SK-N-SH (cell line): ENCODE results near the gene ARAP3.

Experiments
- CHD2 ChIP-seq: fragments of 150-350 bp; IDR thresholded peaks from 2 replicates; pipeline ENCODE4 v1.6.1; 2018; ENCODE audit warnings: low read length; ENCODE audit not compliant: partially characterized antibody
- CTCF ChIP-seq: fragments of 200-600 bp; sonication (generic); IDR thresholded peaks from 2 replicates; pipeline ENCODE4 v1.6.1; 2017; ENCODE audit warnings: antibody characterized with exemption, mild to moderate bottlenecking, moderate library complexity
- NFIC ChIP-seq: IDR thresholded peaks from 2 replicates; pipeline ENCODE4 v1.4.0; 2012; ENCODE audit warnings: borderline replicate concordance
- RCOR1 ChIP-seq: fragments of 150-350 bp; IDR thresholded peaks from 2 replicates; pipeline ENCODE4 v1.6.1; 2017; ENCODE audit warnings: antibody characterized with exemption, low read length
- USF2 ChIP-seq: fragments of 150-350 bp; IDR thresholded peaks from 2 replicates; pipeline ENCODE4 v1.6.1; 2017; ENCODE audit warnings: antibody characterized with exemption, low read length, low read depth, borderline replicate concordance
- YY1 ChIP-seq: IDR thresholded peaks from 2 replicates; pipeline ENCODE4 v1.4.0; 2012; ENCODE audit warnings: low read depth, mild to moderate bottlenecking
- ZBTB33 ChIP-seq: IDR thresholded peaks from 2 replicates; pipeline ENCODE4 v1.4.0; 2012; ENCODE audit warnings: low read depth, borderline replicate concordance
- TF ChIP-seq, protein P1 (sequence below): IDR thresholded peaks from 2 replicates; pipeline ENCODE4 v1.6.1; 2012; ENCODE audit warnings: mild to moderate bottlenecking, low read depth, low read length, moderate library complexity
- TF ChIP-seq, protein P2 (sequence below): IDR thresholded peaks from 2 replicates; pipeline ENCODE4 v1.4.0; 2012; ENCODE audit warnings: low read depth

DNA sequence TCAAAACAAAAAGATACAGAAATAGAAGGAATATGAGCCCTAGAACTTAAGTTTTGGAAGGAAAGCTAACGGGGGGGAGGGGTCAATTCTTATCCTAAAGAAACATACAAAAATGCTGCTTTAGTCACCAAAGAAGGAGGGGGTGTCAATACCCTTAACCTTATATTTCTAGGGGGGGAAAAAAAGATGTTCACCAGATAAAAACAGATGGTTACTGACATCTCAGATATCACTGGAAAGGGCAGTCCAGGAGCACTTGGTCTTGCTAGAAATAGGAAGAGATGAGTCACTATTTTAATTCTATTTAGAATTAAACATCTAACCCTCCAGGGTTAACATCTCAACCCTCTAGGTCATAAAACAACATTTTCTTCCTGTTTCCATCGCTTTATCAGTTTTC is 64.9 kb downstream of the ARAP3 start:
- TF ChIP-seq CTCF = no peak
- TF ChIP-seq, protein P1, sequence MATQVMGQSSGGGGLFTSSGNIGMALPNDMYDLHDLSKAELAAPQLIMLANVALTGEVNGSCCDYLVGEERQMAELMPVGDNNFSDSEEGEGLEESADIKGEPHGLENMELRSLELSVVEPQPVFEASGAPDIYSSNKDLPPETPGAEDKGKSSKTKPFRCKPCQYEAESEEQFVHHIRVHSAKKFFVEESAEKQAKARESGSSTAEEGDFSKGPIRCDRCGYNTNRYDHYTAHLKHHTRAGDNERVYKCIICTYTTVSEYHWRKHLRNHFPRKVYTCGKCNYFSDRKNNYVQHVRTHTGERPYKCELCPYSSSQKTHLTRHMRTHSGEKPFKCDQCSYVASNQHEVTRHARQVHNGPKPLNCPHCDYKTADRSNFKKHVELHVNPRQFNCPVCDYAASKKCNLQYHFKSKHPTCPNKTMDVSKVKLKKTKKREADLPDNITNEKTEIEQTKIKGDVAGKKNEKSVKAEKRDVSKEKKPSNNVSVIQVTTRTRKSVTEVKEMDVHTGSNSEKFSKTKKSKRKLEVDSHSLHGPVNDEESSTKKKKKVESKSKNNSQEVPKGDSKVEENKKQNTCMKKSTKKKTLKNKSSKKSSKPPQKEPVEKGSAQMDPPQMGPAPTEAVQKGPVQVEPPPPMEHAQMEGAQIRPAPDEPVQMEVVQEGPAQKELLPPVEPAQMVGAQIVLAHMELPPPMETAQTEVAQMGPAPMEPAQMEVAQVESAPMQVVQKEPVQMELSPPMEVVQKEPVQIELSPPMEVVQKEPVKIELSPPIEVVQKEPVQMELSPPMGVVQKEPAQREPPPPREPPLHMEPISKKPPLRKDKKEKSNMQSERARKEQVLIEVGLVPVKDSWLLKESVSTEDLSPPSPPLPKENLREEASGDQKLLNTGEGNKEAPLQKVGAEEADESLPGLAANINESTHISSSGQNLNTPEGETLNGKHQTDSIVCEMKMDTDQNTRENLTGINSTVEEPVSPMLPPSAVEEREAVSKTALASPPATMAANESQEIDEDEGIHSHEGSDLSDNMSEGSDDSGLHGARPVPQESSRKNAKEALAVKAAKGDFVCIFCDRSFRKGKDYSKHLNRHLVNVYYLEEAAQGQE = no peak
- TF ChIP-seq ZBTB33 = no peak
- no peak for TF ChIP-seq USF2
- no peak for TF ChIP-seq RCOR1
- TF ChIP-seq, protein P2, sequence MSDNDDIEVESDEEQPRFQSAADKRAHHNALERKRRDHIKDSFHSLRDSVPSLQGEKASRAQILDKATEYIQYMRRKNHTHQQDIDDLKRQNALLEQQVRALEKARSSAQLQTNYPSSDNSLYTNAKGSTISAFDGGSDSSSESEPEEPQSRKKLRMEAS = no peak
- TF ChIP-seq CHD2 = no peak
- TF ChIP-seq NFIC = no peak
- no peak for TF ChIP-seq YY1
